OCI-LY3 (cell line): Measurements from ENCODE around the gene APOBR.

Experiments
- H2AFZ ChIP-seq: fragments of 200-600, 300-600 bp; shearing (Covaris generic); 2 replicates; pipeline ENCODE4 v1.6.0; 2014; ENCODE audit warnings: antibody characterized with exemption, low read depth, low read length
- H3K27ac ChIP-seq: fragments of 200-600, 300-600 bp; sonication (generic); 2 replicates; pipeline ENCODE4 v1.5.1; 2014; ENCODE audit warnings: mild to moderate bottlenecking, low read length, moderate library complexity, mixed read lengths
- H3K27me3 ChIP-seq: fragments of 200-600, 300-600 bp; sonication (generic); 2 replicates; pipeline ENCODE4 v1.6.1; 2014; ENCODE audit warnings: low read depth, low read length, mixed read lengths
- H3K36me3 ChIP-seq: fragments of 200-600, 300-600 bp; sonication (generic); replicated peaks from 2 replicates; pipeline ENCODE3; 2014; ENCODE audit warnings: low read depth, low read length, mixed read lengths
- H3K4me1 ChIP-seq: fragments of 300-600, 200-600 bp; sonication (generic); 2 replicates; pipeline ENCODE4 v1.6.1; 2014; ENCODE audit warnings: low read length, mixed read lengths
- H3K4me2 ChIP-seq: fragments of 200-600, 300-600 bp; sonication (generic); 2 replicates; pipeline ENCODE4 v1.6.1; 2014; ENCODE audit warnings: low read length, mixed read lengths
- H3K4me3 ChIP-seq: fragments of 300-600, 200-600 bp; sonication (generic); 2 replicates; pipeline ENCODE4 v1.5.1; 2014; ENCODE audit warnings: antibody characterized with exemption, mild to moderate bottlenecking, low read length, moderate library complexity
- H3K79me2 ChIP-seq: fragments of 300-600, 200-600 bp; shearing (Covaris generic); 2 replicates; pipeline ENCODE4 v1.6.1; 2014; ENCODE audit warnings: mild to moderate bottlenecking, low read length, mixed read lengths
- H3K9ac ChIP-seq: fragments of 300-600, 200-600 bp; shearing (Covaris generic); 2 replicates; pipeline ENCODE4 v1.6.0; 2014; ENCODE audit warnings: mild to moderate bottlenecking, low read length, moderate library complexity
- H3K9me3 ChIP-seq: fragments of 200-600, 300-600 bp; shearing (Covaris generic); 2 replicates; pipeline ENCODE4 v1.6.1; 2014; ENCODE audit warnings: low read length, mixed read lengths; ENCODE audit not compliant: insufficient read depth
- H4K20me1 ChIP-seq: fragments of 200-600, 300-600 bp; sonication (generic); 2 replicates; pipeline ENCODE4 v1.6.1; 2016; ENCODE audit warnings: low read length, mixed read lengths; ENCODE audit not compliant: insufficient read depth
- EZH2phosphoT487 ChIP-seq: fragments of 200-600 bp; shearing (Covaris generic); IDR thresholded peaks from 2 replicates; pipeline ENCODE4 v1.6.1; 2018; ENCODE audit warnings: antibody characterized with exemption, mixed run types, low read depth
- TF ChIP-seq, protein P1 (sequence below): fragments of 200-600, 300-600 bp; sonication (generic); IDR thresholded peaks from 2 replicates; pipeline ENCODE4 v1.5.1; 2014; ENCODE audit warnings: antibody characterized with exemption, low read length, low read depth

The APOBR gene

DNA sequence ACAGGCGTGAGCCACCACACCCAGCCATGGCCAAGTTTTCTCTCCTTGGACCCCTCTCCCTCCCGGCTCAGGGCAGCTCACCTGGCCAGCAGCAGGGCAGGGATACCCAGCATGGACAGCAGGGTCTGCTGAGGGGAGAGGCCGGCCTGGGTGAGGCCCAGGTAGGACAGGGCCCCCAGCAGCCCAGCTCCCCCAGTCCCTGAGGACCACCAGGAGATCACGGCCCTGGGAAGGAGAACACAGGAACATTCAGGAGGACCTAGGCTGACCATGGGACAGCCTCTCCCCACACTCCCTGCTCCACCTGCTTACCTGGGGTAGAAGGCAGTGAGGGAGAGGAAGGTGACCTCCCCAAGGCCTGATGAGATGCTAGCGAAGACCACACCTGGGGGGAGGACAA lies 8.2 kb upstream of the APOBR start:
- Histone ChIP-seq H3K36me3 (peaks cover 30% of the 10 kb centered on the region), H3K9me3 (no peaks in the 10 kb centered on the region), H3K27ac (no peak overlapping the region), H3K4me2 (no peak overlapping the region), H3K79me2 (no peaks in the 10 kb centered on the region), H3K4me1 (no peaks in the 10 kb centered on the region), H3K9ac (no peak overlapping the region), H4K20me1 (no peaks in the 10 kb centered on the region), H3K4me3 (no peak overlapping the region), H3K27me3 (no peaks in the 10 kb centered on the region), H2AFZ (no peak overlapping the region)
- TF ChIP-seq EZH2phosphoT487, result no peak
- TF ChIP-seq, protein P1, sequence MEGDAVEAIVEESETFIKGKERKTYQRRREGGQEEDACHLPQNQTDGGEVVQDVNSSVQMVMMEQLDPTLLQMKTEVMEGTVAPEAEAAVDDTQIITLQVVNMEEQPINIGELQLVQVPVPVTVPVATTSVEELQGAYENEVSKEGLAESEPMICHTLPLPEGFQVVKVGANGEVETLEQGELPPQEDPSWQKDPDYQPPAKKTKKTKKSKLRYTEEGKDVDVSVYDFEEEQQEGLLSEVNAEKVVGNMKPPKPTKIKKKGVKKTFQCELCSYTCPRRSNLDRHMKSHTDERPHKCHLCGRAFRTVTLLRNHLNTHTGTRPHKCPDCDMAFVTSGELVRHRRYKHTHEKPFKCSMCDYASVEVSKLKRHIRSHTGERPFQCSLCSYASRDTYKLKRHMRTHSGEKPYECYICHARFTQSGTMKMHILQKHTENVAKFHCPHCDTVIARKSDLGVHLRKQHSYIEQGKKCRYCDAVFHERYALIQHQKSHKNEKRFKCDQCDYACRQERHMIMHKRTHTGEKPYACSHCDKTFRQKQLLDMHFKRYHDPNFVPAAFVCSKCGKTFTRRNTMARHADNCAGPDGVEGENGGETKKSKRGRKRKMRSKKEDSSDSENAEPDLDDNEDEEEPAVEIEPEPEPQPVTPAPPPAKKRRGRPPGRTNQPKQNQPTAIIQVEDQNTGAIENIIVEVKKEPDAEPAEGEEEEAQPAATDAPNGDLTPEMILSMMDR, result no peak

DNA sequence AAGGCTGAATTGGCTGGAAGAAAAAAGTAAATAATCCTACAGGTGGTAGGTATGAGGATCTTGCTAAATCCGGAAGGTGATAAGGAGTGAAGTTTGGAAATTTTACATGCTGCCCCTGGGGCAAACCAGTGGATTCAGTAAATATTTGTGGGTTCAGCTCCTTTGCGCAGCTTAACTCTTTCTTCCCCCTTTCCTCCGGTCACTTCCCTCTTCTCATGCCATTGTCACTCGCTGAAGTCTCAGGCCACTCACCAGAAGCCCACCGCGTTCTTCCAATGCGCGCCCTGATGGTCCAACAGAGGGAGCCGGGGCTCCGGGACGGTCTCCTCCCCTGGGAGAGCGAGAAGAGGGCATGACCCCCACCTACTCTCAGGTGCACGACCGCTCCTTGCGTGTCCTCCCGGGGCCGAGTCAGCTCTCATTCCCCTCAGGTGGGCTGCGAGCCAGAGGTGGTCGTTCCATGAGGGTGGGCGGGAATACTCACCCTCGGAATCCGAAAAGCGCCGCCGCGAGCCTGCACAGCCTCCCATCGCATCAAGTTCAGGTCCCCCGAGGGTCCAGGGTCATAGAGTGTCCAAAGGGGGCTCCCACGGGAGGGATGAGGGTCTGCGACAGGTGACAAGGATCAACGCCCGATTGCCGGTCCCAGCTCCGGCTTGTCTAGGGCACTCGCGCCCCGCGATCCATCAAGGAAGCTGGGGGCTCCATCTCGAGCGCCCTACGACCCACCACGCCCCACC lies 3.0 kb upstream of the APOBR start:
- Histone ChIP-seq H3K4me1 (peaks cover 29% of the 10 kb centered on the region), H4K20me1 (no peaks in the 10 kb centered on the region), H3K27me3 (no peaks in the 10 kb centered on the region), H3K79me2 (no peaks in the 10 kb centered on the region), H2AFZ (no peak overlapping the region; the same call in 1 of the 2 replicates), H3K9ac (peak overlapping the region; percentile 84), H3K27ac (peak overlapping the region; percentile 89), H3K9me3 (no peaks in the 10 kb centered on the region), H3K4me2 (peak overlapping the region; percentile 73), H3K4me3 (peak overlapping the region; percentile 84), H3K36me3 (peaks cover 17% of the 10 kb centered on the region)
- no peak for TF ChIP-seq EZH2phosphoT487
- TF ChIP-seq, protein P1, result peak; percentile 43

DNA sequence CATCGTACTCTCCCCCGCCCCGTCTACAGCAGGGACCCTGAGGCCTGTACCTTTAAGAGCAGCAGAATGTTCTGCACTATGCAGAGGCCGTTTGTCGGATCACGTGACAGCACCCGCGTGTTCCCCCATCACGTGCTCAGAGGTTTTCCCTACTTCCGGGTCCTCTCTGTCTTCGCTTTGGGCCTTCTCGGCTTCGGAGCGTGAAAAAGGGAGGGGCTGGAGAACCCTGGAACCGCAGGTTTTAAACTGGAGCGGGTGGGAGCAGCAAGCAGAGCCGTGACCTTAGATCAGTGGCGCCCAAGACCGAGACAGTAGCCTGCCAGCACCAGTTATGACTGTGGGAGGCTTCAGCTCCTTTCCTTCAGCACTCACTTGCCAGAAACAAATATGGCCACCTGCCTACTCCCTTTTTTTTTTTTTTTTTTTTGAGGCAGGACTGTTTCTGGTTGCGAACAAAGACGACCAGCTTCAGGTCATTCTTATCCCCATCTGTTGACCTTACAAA lies 2.4 kb upstream of the APOBR start, which contains the start of gene CLN3:
CLN3 (minus strand) TSS at position 105 of the 505 bp plus-strand sequence. CDS start 315 bp downstream, outside the sequence.
- Histone ChIP-seq H3K27me3 (no peaks in the 10 kb centered on the region), H4K20me1 (no peaks in the 10 kb centered on the region), H3K27ac (peak within 1 kb of the TSS; percentile 96), H3K9ac (peak within 1 kb of the TSS; percentile 84), H3K9me3 (no peaks in the 10 kb centered on the region), H3K4me2 (peak within 1 kb of the TSS; percentile 73), H3K36me3 (peaks cover 14% of the 10 kb centered on the region), H3K4me1 (peaks cover 29% of the 10 kb centered on the region), H3K4me3 (peak within 1 kb of the TSS; percentile 84), H3K79me2 (no peaks in the 10 kb centered on the region), H2AFZ (peak within 1 kb of the TSS; percentile 88)
- no peak for TF ChIP-seq EZH2phosphoT487
- TF ChIP-seq, protein P1, result no peak

DNA sequence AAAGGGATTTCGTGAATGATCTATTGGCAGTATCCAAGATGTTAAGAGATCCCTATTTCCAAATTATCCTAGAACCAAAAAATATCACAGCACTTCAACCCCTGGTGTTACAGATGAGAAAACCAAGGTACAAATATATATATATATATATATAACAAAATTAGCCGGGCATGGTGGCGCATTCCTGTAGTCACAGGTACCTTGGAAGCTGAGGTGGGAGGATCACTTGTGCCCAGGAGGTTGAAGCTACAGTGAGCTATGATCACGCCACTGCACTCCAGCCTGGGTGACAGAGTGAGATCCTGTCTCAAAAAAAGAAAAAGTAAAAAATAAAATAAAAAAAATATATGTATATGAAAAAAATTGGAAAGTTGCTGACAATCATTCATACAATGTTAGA lies 1.9 kb upstream of the APOBR start:
- H3K9ac ChIP-seq, result peak overlapping the region; percentile 84
- H3K9me3 ChIP-seq, result no peaks in the 10 kb centered on the region
- no peaks in the 10 kb centered on the region for H4K20me1 ChIP-seq
- H3K27ac ChIP-seq, result peak overlapping the region; percentile 89
- peak overlapping the region; percentile 88; the same call in 1 of the 2 replicates for H2AFZ ChIP-seq
- peak overlapping the region; percentile 73 for H3K4me2 ChIP-seq
- no peaks in the 10 kb centered on the region for H3K27me3 ChIP-seq
- peaks cover 29% of the 10 kb centered on the region for H3K4me1 ChIP-seq
- H3K4me3 ChIP-seq, result peak overlapping the region; percentile 84
- H3K79me2 ChIP-seq, result no peaks in the 10 kb centered on the region
- H3K36me3 ChIP-seq, result peaks cover 10% of the 10 kb centered on the region
- TF ChIP-seq EZH2phosphoT487, result no peak
- TF ChIP-seq, protein P1, result no peak
